ENCODE data around the gene UBE2S.

DNA sequence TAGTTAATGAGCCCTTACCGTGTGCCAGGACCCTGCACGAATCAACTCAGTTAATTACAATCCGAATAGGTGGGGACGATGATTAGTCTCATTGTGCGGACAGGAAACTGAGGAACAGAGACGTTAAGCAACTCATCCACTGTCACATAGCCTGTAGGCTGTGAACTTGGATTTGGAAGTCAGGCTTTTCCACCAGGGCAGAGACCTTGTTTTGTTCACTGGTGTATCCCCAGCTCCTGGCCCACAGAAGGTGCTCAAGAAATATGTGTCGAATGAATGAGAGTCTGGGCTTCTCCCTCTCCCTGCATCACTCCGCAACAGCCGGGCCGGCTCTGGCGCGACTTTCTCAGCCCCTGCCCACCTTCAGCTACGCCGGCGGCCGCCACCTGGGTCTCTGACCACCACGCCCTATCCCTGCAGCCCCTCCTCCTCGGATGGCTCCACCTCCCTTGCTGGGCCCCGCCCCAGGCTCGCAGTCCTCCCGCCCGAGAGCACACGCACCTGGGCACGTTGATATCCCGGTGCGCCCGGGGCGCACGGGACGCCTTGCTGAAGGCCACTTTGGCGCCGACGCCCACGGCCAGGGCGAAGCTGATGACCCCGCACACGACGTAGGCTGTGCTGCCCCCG lies 34.2 kb upstream of the UBE2S start:
- TF ChIP-seq CTCF (IDR thresholded peaks at IDR 0.05) = no peak
- no peak for TF ChIP-seq POLR2A (IDR thresholded peaks at IDR 0.05)

All from heart left ventricle (tissue), 13 donors.